Ovary (tissue), 3 donors: Measurements from ENCODE around the gene NUP37.

ENCODE experiments used
- EP300 ChIP-seq: sonication (generic); formaldehyde crosslinking; IDR thresholded peaks from one replicate; pipeline ENCODE4 v1.6.1; 2017; ENCODE audit warnings: antibody characterized with exemption
- POLR2A ChIP-seq: fragments of 450-650 bp; IDR thresholded peaks from one replicate; pipeline ENCODE4 v1.6.1; 2017; ENCODE audit warnings: antibody characterized with exemption, mild to moderate bottlenecking, moderate library complexity
- TF ChIP-seq, protein P1 (sequence below), 3 donors: fragments of 450-650 bp in 2 of 3; fragments of 200-600 bp in 1 of 3; IDR thresholded peaks; one replicate each; pipeline versions ENCODE4 v1.5.1 to v1.8.0; 2016 to 2022; ENCODE audit warnings: antibody characterized with exemption in 3 of 3, mild to moderate bottlenecking in 1 of 3
- donor health status: DM: no; HTN: no; CAD: no.

DNA sequence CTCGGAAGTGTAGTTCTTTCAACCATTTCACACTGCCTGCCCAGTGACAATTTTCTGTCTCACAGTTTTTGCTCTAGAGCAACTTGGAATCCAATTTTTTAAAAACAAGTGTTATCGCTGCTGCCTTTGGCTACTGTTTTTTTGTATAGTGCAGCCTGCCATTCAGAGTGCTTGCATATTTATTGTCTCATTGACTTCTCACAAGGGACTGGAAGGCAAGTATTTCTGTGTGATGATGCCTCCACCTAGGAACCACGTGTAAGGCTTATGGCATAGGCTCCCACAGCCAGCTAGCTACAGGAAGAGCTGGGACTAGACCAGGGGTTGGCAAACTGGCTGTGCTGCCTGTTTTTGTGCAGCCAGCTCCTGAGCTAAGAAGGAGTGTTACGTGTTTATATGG lies 972 bp upstream of the NUP37 start:
- TF ChIP-seq, protein P1, sequence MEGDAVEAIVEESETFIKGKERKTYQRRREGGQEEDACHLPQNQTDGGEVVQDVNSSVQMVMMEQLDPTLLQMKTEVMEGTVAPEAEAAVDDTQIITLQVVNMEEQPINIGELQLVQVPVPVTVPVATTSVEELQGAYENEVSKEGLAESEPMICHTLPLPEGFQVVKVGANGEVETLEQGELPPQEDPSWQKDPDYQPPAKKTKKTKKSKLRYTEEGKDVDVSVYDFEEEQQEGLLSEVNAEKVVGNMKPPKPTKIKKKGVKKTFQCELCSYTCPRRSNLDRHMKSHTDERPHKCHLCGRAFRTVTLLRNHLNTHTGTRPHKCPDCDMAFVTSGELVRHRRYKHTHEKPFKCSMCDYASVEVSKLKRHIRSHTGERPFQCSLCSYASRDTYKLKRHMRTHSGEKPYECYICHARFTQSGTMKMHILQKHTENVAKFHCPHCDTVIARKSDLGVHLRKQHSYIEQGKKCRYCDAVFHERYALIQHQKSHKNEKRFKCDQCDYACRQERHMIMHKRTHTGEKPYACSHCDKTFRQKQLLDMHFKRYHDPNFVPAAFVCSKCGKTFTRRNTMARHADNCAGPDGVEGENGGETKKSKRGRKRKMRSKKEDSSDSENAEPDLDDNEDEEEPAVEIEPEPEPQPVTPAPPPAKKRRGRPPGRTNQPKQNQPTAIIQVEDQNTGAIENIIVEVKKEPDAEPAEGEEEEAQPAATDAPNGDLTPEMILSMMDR (IDR thresholded peaks at IDR 0.05) = no peak
- TF ChIP-seq POLR2A (no peak), EP300 (no peak)
